ENCODE measurements around the gene CCDC197. TPM values are rescaled to one million over a fixed set of nuclear protein-coding genes. Genes with fewer than 3 reads are reported as not detected.
A peak's percentile ranks its signal among the peaks of the same experiment; 100 is the strongest.

The CCDC197 gene
- total RNA-seq, 1 donor = not detected

DNA sequence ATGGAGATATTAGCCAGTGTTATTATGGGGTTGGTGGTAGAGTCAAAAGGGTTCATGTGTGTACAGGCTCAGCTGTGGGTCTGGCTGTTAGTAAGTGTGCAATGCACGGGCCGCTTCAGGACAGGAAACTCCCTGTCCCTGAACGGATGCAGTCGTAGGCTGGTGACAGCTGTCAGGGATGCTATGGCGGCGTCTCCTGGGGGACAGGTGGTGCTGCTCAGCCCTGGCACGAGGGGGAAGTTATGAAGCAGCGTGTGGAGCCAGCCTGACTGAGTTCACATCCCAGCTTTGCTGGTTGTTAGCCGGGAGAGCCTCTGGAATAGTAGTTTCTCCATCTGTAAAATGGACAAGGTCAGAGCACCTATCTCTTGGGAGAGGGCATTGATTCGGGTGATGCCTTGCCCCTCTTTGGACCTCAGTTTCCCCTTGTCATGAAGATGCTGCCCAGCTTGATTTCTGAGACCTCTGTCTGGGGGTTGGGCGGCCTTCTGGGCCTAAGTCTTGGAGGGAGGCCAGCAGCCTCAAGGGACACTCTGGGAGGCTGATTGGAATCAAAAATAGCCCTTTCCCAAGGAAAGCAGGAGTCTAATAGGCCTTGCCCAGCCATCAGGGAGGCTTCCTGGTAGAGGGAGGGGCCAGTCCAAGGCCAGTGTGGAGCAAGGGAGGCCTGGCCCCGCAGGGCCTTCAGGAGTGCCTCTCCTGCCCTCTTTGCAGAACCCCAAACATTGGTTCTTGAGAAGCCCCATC is 27.8 kb upstream of the CCDC197 start:
- H2AFZ ChIP-seq (ENCODE audit: low read length) = no peak overlapping the region
- TF ChIP-seq CTCF (IDR thresholded peaks at IDR 0.05; ENCODE audit: extremely low read depth, low read depth, low read length) = no peak
- no peaks in the 10 kb centered on the region for H3K27me3 ChIP-seq (ENCODE audit: insufficient read depth, low read length)
- no peaks in the 10 kb centered on the region for H3K79me2 ChIP-seq (ENCODE audit: insufficient read depth, low read length)
- no peak overlapping the region for H3K4me2 ChIP-seq (ENCODE audit: insufficient read depth, low read length)
- H4K20me1 ChIP-seq (ENCODE audit: insufficient read depth, low read length) = no peaks in the 10 kb centered on the region
- no peaks in the 10 kb centered on the region for H3K36me3 ChIP-seq (ENCODE audit: insufficient read depth, low read length)
- no peak overlapping the region for H3K27ac ChIP-seq (ENCODE audit: low read depth, low read length)
- peaks cover 12% of the 10 kb centered on the region for H3K4me1 ChIP-seq (ENCODE audit: insufficient read depth, low read length)
- DNase-seq (ENCODE audit: insufficient read length, low spot score, missing footprints) = peak; percentile 79
- H3K9me3 ChIP-seq (ENCODE audit: low read depth, low read length) = no peaks in the 10 kb centered on the region
- H3K4me3 ChIP-seq (ENCODE audit: insufficient read depth, low read length) = no peak overlapping the region

GRCh38 chr14:93970585-93970964 is 26.5 kb upstream of the CCDC197 start:
- H4K20me1 ChIP-seq (ENCODE audit: insufficient read depth, low read length) = no peaks in the 10 kb centered on the region
- H2AFZ ChIP-seq (ENCODE audit: low read length) = peak overlapping the region; percentile 88
- H3K4me3 ChIP-seq (ENCODE audit: insufficient read depth, low read length) = peak overlapping the region; percentile 70
- H3K27ac ChIP-seq (ENCODE audit: low read depth, low read length) = no peak overlapping the region
- H3K27me3 ChIP-seq (ENCODE audit: insufficient read depth, low read length) = no peaks in the 10 kb centered on the region
- H3K4me2 ChIP-seq (ENCODE audit: insufficient read depth, low read length) = peak overlapping the region; percentile 89
- no peaks in the 10 kb centered on the region for H3K79me2 ChIP-seq (ENCODE audit: insufficient read depth, low read length)
- no peaks in the 10 kb centered on the region for H3K9me3 ChIP-seq (ENCODE audit: low read depth, low read length)
- peaks cover 11% of the 10 kb centered on the region for H3K4me1 ChIP-seq (ENCODE audit: insufficient read depth, low read length)
- peak; percentile 44 for TF ChIP-seq CTCF (IDR thresholded peaks at IDR 0.05; ENCODE audit: extremely low read depth, low read depth, low read length)
- no peaks in the 10 kb centered on the region for H3K36me3 ChIP-seq (ENCODE audit: insufficient read depth, low read length)
- peak; percentile 76 for DNase-seq (ENCODE audit: insufficient read length, low spot score, missing footprints)

- peak overlapping the region; percentile 88 for H2AFZ ChIP-seq (ENCODE audit: low read length)
- peak overlapping the region; percentile 89 for H3K4me2 ChIP-seq (ENCODE audit: insufficient read depth, low read length)
- peak overlapping the region; percentile 70 for H3K4me3 ChIP-seq (ENCODE audit: insufficient read depth, low read length)
- no peaks in the 10 kb centered on the region for H3K9me3 ChIP-seq (ENCODE audit: low read depth, low read length)
- H3K36me3 ChIP-seq (ENCODE audit: insufficient read depth, low read length) = no peaks in the 10 kb centered on the region
- H3K27me3 ChIP-seq (ENCODE audit: insufficient read depth, low read length) = no peaks in the 10 kb centered on the region
- peak; percentile 90 for DNase-seq (ENCODE audit: insufficient read length, low spot score, missing footprints)
- no peak overlapping the region for H3K27ac ChIP-seq (ENCODE audit: low read depth, low read length)
- no peaks in the 10 kb centered on the region for H4K20me1 ChIP-seq (ENCODE audit: insufficient read depth, low read length)
- peak; percentile 2 for TF ChIP-seq CTCF (IDR thresholded peaks at IDR 0.05; ENCODE audit: extremely low read depth, low read depth, low read length)
- peaks cover 6% of the 10 kb centered on the region for H3K4me1 ChIP-seq (ENCODE audit: insufficient read depth, low read length)
- H3K79me2 ChIP-seq (ENCODE audit: insufficient read depth, low read length) = no peaks in the 10 kb centered on the region
These were observed 26.0 kb upstream of the CCDC197 start for GRCh38 chr14:93970965-93971634.

GRCh38 chr14:93971635-93972027 is 25.5 kb upstream of the CCDC197 start:
- no peaks in the 10 kb centered on the region for H4K20me1 ChIP-seq (ENCODE audit: insufficient read depth, low read length)
- H3K4me2 ChIP-seq (ENCODE audit: insufficient read depth, low read length) = peak overlapping the region; percentile 89
- H3K4me3 ChIP-seq (ENCODE audit: insufficient read depth, low read length) = peak overlapping the region; percentile 70
- peaks cover 3% of the 10 kb centered on the region for H3K4me1 ChIP-seq (ENCODE audit: insufficient read depth, low read length)
- H3K27ac ChIP-seq (ENCODE audit: low read depth, low read length) = no peak overlapping the region
- no peaks in the 10 kb centered on the region for H3K36me3 ChIP-seq (ENCODE audit: insufficient read depth, low read length)
- no peaks in the 10 kb centered on the region for H3K79me2 ChIP-seq (ENCODE audit: insufficient read depth, low read length)
- DNase-seq (ENCODE audit: insufficient read length, low spot score, missing footprints) = peak; percentile 38
- no peaks in the 10 kb centered on the region for H3K9me3 ChIP-seq (ENCODE audit: low read depth, low read length)
- peak overlapping the region; percentile 88 for H2AFZ ChIP-seq (ENCODE audit: low read length)
- TF ChIP-seq CTCF (IDR thresholded peaks at IDR 0.05; ENCODE audit: extremely low read depth, low read depth, low read length) = no peak
- no peaks in the 10 kb centered on the region for H3K27me3 ChIP-seq (ENCODE audit: insufficient read depth, low read length)
